Stimulated activated memory B cell treated with anti-CD40 and anti-IgM and Interleukin-4, amounts not matched to agents 10 μg/mL and 1 μg/mL and 100 μg/mL, for 72 hours (primary cell): ENCODE data around the gene FHIT.
"Not testable (repeated sequence)": the region's sequence is repeated elsewhere in the genome, so short reads cannot be mapped to it uniquely, and the experiment has no call there.

Source experiments
- ATAC-seq: fragments of 150-1000 bp; cut with Tn5 transposase; 2 replicates; pipeline ENCODE4 v1.10.0; 2021
- H3K27ac Mint-ChIP-seq: one replicate; pipeline ENCODE4 v1.8.0; 2022; ENCODE audit warnings: mild to moderate bottlenecking, mixed read lengths
- H3K27me3 Mint-ChIP-seq: one replicate; pipeline ENCODE4 v1.8.0; 2022; ENCODE audit warnings: mixed read lengths
- H3K36me3 Mint-ChIP-seq: one replicate; pipeline ENCODE4 v1.8.0; 2022; ENCODE audit warnings: mixed read lengths
- H3K4me1 Mint-ChIP-seq: one replicate; pipeline ENCODE4 v1.8.0; 2022; ENCODE audit warnings: mixed read lengths
- H3K4me3 Mint-ChIP-seq: one replicate; pipeline ENCODE4 v1.8.0; 2022; ENCODE audit warnings: mild to moderate bottlenecking, moderate library complexity, mixed read lengths
- H3K9me3 Mint-ChIP-seq: one replicate; pipeline ENCODE4 v1.8.0; 2022; ENCODE audit warnings: mixed read lengths

Gene FHIT

GRCh38 chr3:60707452-60708020, 543.7 kb downstream of the FHIT start:
- no peak overlapping the region for H3K27ac Mint-ChIP-seq
- no peak overlapping the region for H3K4me3 Mint-ChIP-seq
- H3K4me1 Mint-ChIP-seq, result no peaks in the 10 kb centered on the region
- no peak for ATAC-seq
- peaks cover 4% of the 10 kb centered on the region for H3K36me3 Mint-ChIP-seq
- peaks cover 3% of the 10 kb centered on the region for H3K9me3 Mint-ChIP-seq
- H3K27me3 Mint-ChIP-seq, result no peaks in the 10 kb centered on the region

GRCh38 chr3:60703956-60704736, 547.1 kb downstream of the FHIT start:
- Mint-ChIP-seq H3K9me3 (no peaks in the 10 kb centered on the region), H3K36me3 (peaks cover 4% of the 10 kb centered on the region), H3K4me1 (no peaks in the 10 kb centered on the region)

GRCh38 chr3:60703008-60703407, 548.2 kb downstream of the FHIT start:
- no peaks in the 10 kb centered on the region for H3K9me3 Mint-ChIP-seq
- ATAC-seq, result no peak
- no peaks in the 10 kb centered on the region for H3K27me3 Mint-ChIP-seq
- no peak overlapping the region for H3K4me3 Mint-ChIP-seq
- no peak overlapping the region for H3K27ac Mint-ChIP-seq
- peaks cover 4% of the 10 kb centered on the region for H3K36me3 Mint-ChIP-seq
- H3K4me1 Mint-ChIP-seq, result no peaks in the 10 kb centered on the region

More at GRCh38 chr3:60703956-60704736, 547.1 kb downstream of the FHIT start:
- ATAC-seq, result no peak
- no peak overlapping the region for H3K4me3 Mint-ChIP-seq
- no peaks in the 10 kb centered on the region for H3K27me3 Mint-ChIP-seq
- no peak overlapping the region for H3K27ac Mint-ChIP-seq

GRCh38 chr3:60698117-60698516, 553.1 kb downstream of the FHIT start:
- Mint-ChIP-seq H3K4me3 (no peak overlapping the region), H3K27ac (no peak overlapping the region)
- ATAC-seq, result no peak

GRCh38 chr3:60697132-60697531, 554.1 kb downstream of the FHIT start:
- H3K4me1 Mint-ChIP-seq, result no peaks in the 10 kb centered on the region
- H3K9me3 Mint-ChIP-seq, result no peaks in the 10 kb centered on the region
- no peak for ATAC-seq
- H3K27me3 Mint-ChIP-seq, result no peaks in the 10 kb centered on the region
- no peak overlapping the region for H3K4me3 Mint-ChIP-seq
- H3K27ac Mint-ChIP-seq, result no peak overlapping the region
- peaks cover 6% of the 10 kb centered on the region for H3K36me3 Mint-ChIP-seq

More at GRCh38 chr3:60698117-60698516, 553.1 kb downstream of the FHIT start:
- Mint-ChIP-seq H3K36me3 (peaks cover 6% of the 10 kb centered on the region), H3K4me1 (no peaks in the 10 kb centered on the region), H3K9me3 (no peaks in the 10 kb centered on the region), H3K27me3 (no peaks in the 10 kb centered on the region)

DNA sequence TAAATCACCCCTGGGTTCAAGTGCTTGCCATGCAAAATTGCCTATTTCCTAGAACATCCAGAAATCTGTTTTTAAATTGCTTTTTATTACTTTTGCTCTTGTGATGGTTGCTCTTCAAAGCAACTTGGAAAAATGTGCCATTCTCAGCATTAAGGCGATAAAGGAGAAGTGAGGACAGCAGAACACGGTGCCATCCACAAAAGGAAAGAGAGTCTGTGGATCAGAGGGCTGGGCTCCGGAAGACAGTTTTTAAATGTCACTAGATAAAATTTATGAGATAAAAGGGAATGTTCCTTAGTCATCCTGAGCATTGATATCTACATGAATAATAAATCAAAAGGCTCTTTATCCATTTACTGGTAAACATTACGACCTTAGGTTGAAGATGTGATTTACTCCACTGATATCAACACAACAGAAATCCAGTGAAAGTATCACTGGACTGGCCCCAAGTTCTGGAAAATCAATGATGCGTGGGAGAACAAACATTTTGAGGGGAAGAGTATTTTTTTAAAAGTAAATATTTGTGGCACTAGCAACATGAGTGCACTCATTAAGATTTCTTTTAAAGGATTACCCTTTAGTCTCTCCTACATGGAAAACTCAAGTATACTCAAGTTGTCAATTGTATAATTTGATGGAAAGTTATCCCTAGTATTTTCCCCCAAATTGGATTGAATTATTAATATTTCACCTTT, 554.7 kb downstream of the FHIT start:
- no peak for ATAC-seq
- Mint-ChIP-seq H3K9me3 (no peaks in the 10 kb centered on the region), H3K27me3 (no peaks in the 10 kb centered on the region), H3K27ac (no peak overlapping the region), H3K4me3 (no peak overlapping the region), H3K4me1 (no peaks in the 10 kb centered on the region), H3K36me3 (peaks cover 9% of the 10 kb centered on the region)

GRCh38 chr3:60675424-60675823, 575.8 kb downstream of the FHIT start:
- Mint-ChIP-seq H3K36me3 (no peaks in the 10 kb centered on the region), H3K27me3 (no peaks in the 10 kb centered on the region), H3K27ac (no peak overlapping the region), H3K4me1 (no peaks in the 10 kb centered on the region), H3K4me3 (no peak overlapping the region), H3K9me3 (no peaks in the 10 kb centered on the region)
- no peak for ATAC-seq

- Mint-ChIP-seq H3K36me3 (no peaks in the 10 kb centered on the region), H3K9me3 (no peaks in the 10 kb centered on the region), H3K4me3 (no peak overlapping the region), H3K4me1 (no peaks in the 10 kb centered on the region), H3K27me3 (no peaks in the 10 kb centered on the region), H3K27ac (no peak overlapping the region)
- ATAC-seq, result no peak
Observed at GRCh38 chr3:60674870-60675269, 576.4 kb downstream of the FHIT start.

DNA sequence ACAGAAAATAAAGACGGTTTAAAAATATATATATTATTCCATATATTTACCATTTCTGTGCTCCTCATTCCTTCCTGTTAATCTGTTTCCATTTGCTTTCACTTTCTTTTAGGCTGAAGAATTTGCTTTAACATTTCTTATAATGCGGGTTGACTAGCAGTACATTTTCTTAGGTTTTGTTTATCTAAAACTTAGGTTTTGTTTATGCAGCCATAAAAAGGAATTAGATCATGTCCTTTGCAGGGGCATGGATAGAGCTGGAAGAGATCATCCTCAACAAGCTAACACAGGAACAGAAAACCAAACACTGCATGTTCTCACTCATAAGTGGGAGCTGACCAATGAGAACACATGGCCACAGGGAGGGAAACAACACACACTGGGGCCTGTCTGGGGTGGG, 578.1 kb downstream of the FHIT start:
- Mint-ChIP-seq H3K4me1 (no peaks in the 10 kb centered on the region), H3K36me3 (no peaks in the 10 kb centered on the region), H3K9me3 (no peaks in the 10 kb centered on the region), H3K27ac (no peak overlapping the region), H3K4me3 (no peak overlapping the region), H3K27me3 (no peaks in the 10 kb centered on the region)
- no peak for ATAC-seq

DNA sequence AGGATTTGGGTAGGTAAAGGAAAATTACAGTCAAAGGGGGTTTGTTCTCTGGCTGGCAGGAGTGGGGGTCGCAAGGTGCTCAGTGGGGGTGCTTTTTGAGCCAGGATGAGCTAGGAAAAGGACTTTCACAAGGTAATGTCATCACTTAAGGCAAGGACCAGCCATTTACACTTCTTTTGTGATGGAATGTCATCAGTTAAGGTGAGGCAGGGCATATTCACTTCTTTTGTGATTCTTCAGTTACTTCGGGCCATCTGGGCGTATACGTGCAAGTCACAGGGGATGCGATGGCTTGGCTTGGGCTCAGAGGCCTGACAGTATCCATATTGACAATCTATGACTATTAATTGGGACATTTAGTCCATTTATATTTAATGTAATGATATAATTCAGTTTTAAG, 578.9 kb downstream of the FHIT start:
- H3K27me3 Mint-ChIP-seq, H3K9me3 Mint-ChIP-seq, H3K4me1 Mint-ChIP-seq, ATAC-seq, H3K4me3 Mint-ChIP-seq, H3K27ac Mint-ChIP-seq, H3K36me3 Mint-ChIP-seq: not testable (repeated sequence)

DNA sequence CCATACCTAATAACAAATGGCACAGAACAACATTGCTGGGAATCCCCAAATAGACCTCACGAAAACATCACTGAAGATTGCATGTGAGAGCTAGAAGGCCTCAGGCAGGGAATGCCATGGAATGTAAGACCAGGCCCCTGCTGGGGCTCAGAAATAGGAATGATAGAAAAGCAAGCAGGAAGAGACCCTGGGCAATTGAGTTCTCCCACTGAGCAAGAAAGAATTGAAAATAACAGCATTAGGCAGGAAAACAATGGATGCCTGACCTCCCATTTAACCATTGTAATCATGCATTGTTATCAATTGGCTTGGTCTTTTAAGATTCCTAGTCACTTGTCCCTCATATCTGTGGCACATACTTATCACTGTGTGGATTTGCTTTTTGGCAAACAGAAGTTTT, 581.6 kb downstream of the FHIT start:
- no peaks in the 10 kb centered on the region for H3K27me3 Mint-ChIP-seq
- no peaks in the 10 kb centered on the region for H3K4me1 Mint-ChIP-seq
- no peak overlapping the region for H3K4me3 Mint-ChIP-seq
- H3K9me3 Mint-ChIP-seq, result peaks cover 5% of the 10 kb centered on the region
- ATAC-seq, result no peak
- no peaks in the 10 kb centered on the region for H3K36me3 Mint-ChIP-seq
- H3K27ac Mint-ChIP-seq, result no peak overlapping the region

GRCh38 chr3:60660026-60660425, 591.2 kb downstream of the FHIT start:
- no peaks in the 10 kb centered on the region for H3K4me1 Mint-ChIP-seq
- H3K27ac Mint-ChIP-seq, result no peak overlapping the region
- peaks cover 6% of the 10 kb centered on the region for H3K36me3 Mint-ChIP-seq
- H3K9me3 Mint-ChIP-seq, result peaks cover 24% of the 10 kb centered on the region
- H3K27me3 Mint-ChIP-seq, result no peaks in the 10 kb centered on the region
- H3K4me3 Mint-ChIP-seq, result no peak overlapping the region
- no peak for ATAC-seq

DNA sequence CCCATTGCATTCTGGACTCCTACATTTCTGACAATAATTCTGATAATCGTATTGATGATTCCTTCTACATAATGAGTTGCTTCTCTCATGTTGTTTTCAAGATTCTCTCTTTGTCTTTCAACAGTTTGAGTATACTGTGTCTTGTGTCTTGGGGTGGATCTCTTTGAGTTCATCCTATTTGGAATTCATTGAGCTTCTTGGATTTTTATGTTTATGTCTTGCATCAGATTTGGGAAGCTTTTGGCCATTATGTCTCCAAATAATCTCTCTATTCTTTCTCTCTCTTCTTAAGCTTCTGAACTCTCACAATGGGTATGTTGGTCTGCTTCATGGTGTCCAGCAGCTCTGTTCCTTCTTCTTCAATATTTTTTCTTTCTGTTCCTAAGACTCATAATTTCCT, 592.2 kb downstream of the FHIT start:
- Mint-ChIP-seq H3K27ac (no peak overlapping the region), H3K9me3 (peaks cover 26% of the 10 kb centered on the region), H3K27me3 (no peaks in the 10 kb centered on the region), H3K4me3 (no peak overlapping the region), H3K36me3 (peaks cover 6% of the 10 kb centered on the region), H3K4me1 (no peaks in the 10 kb centered on the region)
- no peak for ATAC-seq

GRCh38 chr3:60657972-60658371, 593.3 kb downstream of the FHIT start:
- Mint-ChIP-seq H3K4me3 (no peak overlapping the region), H3K27me3 (no peaks in the 10 kb centered on the region), H3K9me3 (peaks cover 29% of the 10 kb centered on the region), H3K27ac (no peak overlapping the region), H3K36me3 (peaks cover 6% of the 10 kb centered on the region), H3K4me1 (no peaks in the 10 kb centered on the region)
- peak; percentile 74 for ATAC-seq

DNA sequence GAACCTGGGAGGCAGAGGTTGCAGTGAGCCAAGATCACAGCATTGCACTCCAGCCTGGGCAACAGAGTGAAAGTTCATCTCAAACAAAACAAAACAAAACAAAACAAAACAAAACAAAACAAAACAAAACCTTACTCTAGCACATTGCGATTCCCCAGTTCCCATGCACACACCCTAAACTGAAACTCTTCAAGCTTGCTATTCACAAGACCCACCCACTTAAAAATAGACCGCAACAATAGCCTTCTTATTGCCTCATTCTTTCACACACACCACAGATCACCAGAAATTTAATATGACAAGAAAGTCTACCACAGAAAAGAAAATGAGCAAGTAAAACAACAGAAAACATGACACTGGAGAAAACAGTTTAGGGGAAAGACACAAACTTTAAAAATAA, 598.4 kb downstream of the FHIT start:
- no peaks in the 10 kb centered on the region for H3K27me3 Mint-ChIP-seq
- no peaks in the 10 kb centered on the region for H3K36me3 Mint-ChIP-seq
- no peaks in the 10 kb centered on the region for H3K4me1 Mint-ChIP-seq
- H3K27ac Mint-ChIP-seq, result no peak overlapping the region
- ATAC-seq, result no peak
- H3K9me3 Mint-ChIP-seq, result peaks cover 8% of the 10 kb centered on the region
- H3K4me3 Mint-ChIP-seq, result no peak overlapping the region

DNA sequence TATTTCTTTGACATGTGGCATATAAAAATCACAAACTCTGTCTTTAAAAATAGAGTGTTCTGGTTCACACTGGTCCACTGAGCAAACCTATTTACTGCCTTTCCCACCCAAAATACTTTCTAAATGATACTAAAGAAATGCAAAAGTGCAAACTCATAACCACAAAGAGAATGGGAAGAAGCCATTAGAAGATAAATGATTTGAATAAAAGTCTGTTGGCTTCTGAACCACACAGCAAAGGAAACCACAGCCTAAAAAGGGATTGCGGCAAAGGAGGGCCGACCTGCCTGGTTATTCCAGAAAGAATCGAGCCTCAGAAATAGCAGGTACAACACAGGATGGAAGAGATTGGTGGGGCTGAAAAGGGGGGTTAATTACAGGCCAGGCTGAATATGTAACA, 599.5 kb downstream of the FHIT start:
- Mint-ChIP-seq H3K27ac (no peak overlapping the region), H3K36me3 (no peaks in the 10 kb centered on the region), H3K9me3 (peaks cover 8% of the 10 kb centered on the region), H3K27me3 (no peaks in the 10 kb centered on the region), H3K4me3 (no peak overlapping the region), H3K4me1 (no peaks in the 10 kb centered on the region)
- ATAC-seq, result no peak
